Panc1 (cell line): ENCODE measurements around the gene DOCK4. TPM values are rescaled to one million over a fixed set of nuclear protein-coding genes. Genes with fewer than 3 reads are reported as not detected.

ENCODE experiments used
- ATAC-seq: fragments of 200-7000 bp; cut with Tn5 transposase; 2 replicates; pipeline ENCODE4 v1.9.1; 2020; ENCODE audit warnings: mild to moderate bottlenecking, moderate library complexity
- BruUV-seq: library from RNA; stranded (reverse); fragments of 400-500 nt; replicated peaks from 2 replicates; lab custom pipeline; 2021; lab: Mats Ljungman, UMichigan
- CTCF ChIA-PET: fragments of 300-600 bp; sonication (Branson Sonifier 250); formaldehyde crosslinking; loops from one replicate; lab custom pipeline; 2022; ENCODE audit warnings: antibody characterized with exemption; lab: Charles Lee
- POLR2A ChIA-PET: fragments of 300-600 bp; sonication (Branson Sonifier 250); formaldehyde crosslinking; loops from one replicate; lab custom pipeline; 2022; ENCODE audit warnings: antibody characterized with exemption; lab: Charles Lee
- DNase-seq: peaks from one replicate; pipeline ENCODE4 v3.0.0-alpha.2; 2010; ENCODE audit warnings: low read depth, low spot score
- H3K27ac ChIP-seq: 2 replicates; pipeline ENCODE4 v1.5.1; 2011; ENCODE audit warnings: mild to moderate bottlenecking, low read length, inconsistent platforms
- H3K27me3 ChIP-seq: fragments of 200-500 bp; sonication (Bioruptor generic); 2 replicates; pipeline ENCODE4 v1.6.0; 2014; ENCODE audit warnings: low read length, inconsistent platforms; ENCODE audit not compliant: control insufficient read depth, insufficient read depth
- H3K36me3 ChIP-seq: fragments of 200-500 bp; sonication (Bioruptor generic); 2 replicates; pipeline ENCODE4 v1.5.1; 2014; ENCODE audit warnings: inconsistent platforms, mild to moderate bottlenecking, low read length, moderate library complexity; ENCODE audit not compliant: control insufficient read depth, insufficient read depth
- H3K4me1 ChIP-seq: 2 replicates; pipeline ENCODE4 v1.5.1; 2011; ENCODE audit warnings: inconsistent platforms, mild to moderate bottlenecking, low read length, moderate library complexity; ENCODE audit not compliant: control insufficient read depth, insufficient read depth
- H3K4me3 ChIP-seq, 2 experiments: 2 replicates each; pipeline ENCODE4 v1.5.1; 2011 to 2012; ENCODE audit warnings: low read depth in 2 of 2, low read length in 2 of 2, mild to moderate bottlenecking in 2 of 2, inconsistent platforms in 1 of 2, moderate library complexity in 1 of 2
- H3K9me3 ChIP-seq: fragments of 200-500 bp; sonication (Bioruptor generic); 2 replicates; pipeline ENCODE4 v1.5.1; 2014; ENCODE audit warnings: low read depth, mild to moderate bottlenecking, inconsistent platforms, low read length, moderate library complexity; ENCODE audit not compliant: control insufficient read depth, insufficient read depth
- CTCF ChIP-seq: fragments of 450-650 bp; IDR thresholded peaks from 2 replicates; pipeline ENCODE4 v1.5.1; 2017; ENCODE audit warnings: mild to moderate bottlenecking
- POLR2AphosphoS5 ChIP-seq: IDR thresholded peaks from 2 replicates; pipeline ENCODE4 v1.6.1; 2012; ENCODE audit warnings: mild to moderate bottlenecking, low read depth, low read length, moderate library complexity
- REST ChIP-seq, 2 experiments: IDR thresholded peaks; 2 replicates each; pipeline ENCODE4 v1.6.1; 2011 to 2012; ENCODE audit warnings: low read depth in 2 of 2, control low read depth in 1 of 2, low read length in 1 of 2, mild to moderate bottlenecking in 1 of 2, moderate library complexity in 1 of 2; ENCODE audit not compliant: insufficient read depth in 1 of 2
- SIN3A ChIP-seq: IDR thresholded peaks from 2 replicates; pipeline ENCODE4 v1.6.1; 2012; ENCODE audit warnings: low read depth, mild to moderate bottlenecking, low read length, moderate library complexity, borderline replicate concordance; ENCODE audit not compliant: insufficient read depth
- TCF7L2 ChIP-seq: IDR thresholded peaks from 2 replicates; pipeline ENCODE4 v1.6.1; 2011; ENCODE audit warnings: mild to moderate bottlenecking, low read depth, low read length, inconsistent platforms
- in situ Hi-C: cut with HindIII; loops from 2 replicates; pipeline ENCODE4 v1.10.0; 2016; ENCODE audit warnings: low sequenced_read_pairs, low pct_unique_long_range_greater_than_20kb
- intact Hi-C: fragments of 100-400 bp; cut with micrococcal nuclease; formaldehyde crosslinking; loops from one replicate; pipeline ENCODE4 v1.10.0; 2022; ENCODE audit not compliant: unreplicated experiment
- total RNA-seq: library from RNA; stranded (reverse); gene quantifications from one replicate; pipeline ENCODE4 v1.2.1, GENCODE V29; 2021; ENCODE audit not compliant: unreplicated experiment

DOCK4 gene
- total RNA-seq, 1 experiment from 2014 or later: 10.8 TPM

DNA sequence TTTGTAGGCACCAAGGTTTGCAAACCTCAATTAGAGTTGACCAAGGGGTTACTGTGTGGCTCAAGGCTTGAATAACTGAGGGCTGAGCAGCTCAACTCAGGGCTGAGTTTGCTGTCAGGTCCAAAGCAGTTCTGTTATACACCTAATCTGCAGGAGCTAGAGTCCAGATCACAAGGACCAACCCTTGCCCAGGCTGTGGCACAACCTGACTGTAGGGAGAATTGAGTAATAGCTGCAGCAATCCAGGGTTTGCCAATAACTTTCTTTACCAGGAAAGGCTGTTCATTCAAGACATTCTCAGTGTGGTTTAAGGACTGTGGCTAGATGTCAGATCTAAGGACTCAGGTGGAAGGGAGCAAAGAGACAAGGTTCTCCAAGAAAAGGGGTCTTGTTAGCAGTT lies 528.4 kb downstream of the DOCK4 start:
- POLR2A ChIA-PET: no interaction called here
- CTCF ChIA-PET: no interaction called here
- BruUV-seq: no TSS peak
- H3K4me1 ChIP-seq: no peaks in the 10 kb centered on the region
- H3K4me3 ChIP-seq: no peak overlapping the region
- in situ Hi-C loops (no loop called here), intact Hi-C loops (no loop called here)
- DNase-seq (no peak), ATAC-seq (no peak)
- TF ChIP-seq TCF7L2: no peak
- TF ChIP-seq REST (IDR thresholded peaks at IDR 0.05; ENCODE audit: insufficient read depth in 1 of 2, low read depth in 2 of 2, low read length in 1 of 2): no peak
- no peak for TF ChIP-seq SIN3A
- TF ChIP-seq POLR2AphosphoS5: no peak
- no peak for TF ChIP-seq CTCF
- no peaks in the 10 kb centered on the region for H3K36me3 ChIP-seq
- no peaks in the 10 kb centered on the region for H3K9me3 ChIP-seq
- no peaks in the 10 kb centered on the region for H3K27me3 ChIP-seq
- no peak overlapping the region for H3K27ac ChIP-seq

- no peaks in the 10 kb centered on the region for H3K27me3 ChIP-seq
- in situ Hi-C loops (no loop called here), intact Hi-C loops (no loop called here)
- no TSS peak for BruUV-seq
- ChIA-PET POLR2A (no interaction called here), CTCF (no interaction called here)
- H3K27ac ChIP-seq: no peak overlapping the region
- H3K4me1 ChIP-seq: no peaks in the 10 kb centered on the region
- no peak for DNase-seq
- no peak for ATAC-seq
- no peak overlapping the region for H3K4me3 ChIP-seq
- no peak for TF ChIP-seq TCF7L2
- no peak for TF ChIP-seq SIN3A
- TF ChIP-seq REST (IDR thresholded peaks at IDR 0.05; ENCODE audit: insufficient read depth in 1 of 2, low read depth in 2 of 2, low read length in 1 of 2): no peak
- TF ChIP-seq POLR2AphosphoS5: no peak
- H3K36me3 ChIP-seq: no peaks in the 10 kb centered on the region
- H3K9me3 ChIP-seq: no peaks in the 10 kb centered on the region
Observed at GRCh38 chr7:111676811-111677210, 529.4 kb downstream of the DOCK4 start.

Other genes starting within 250 kb of the DOCK4 start
- gene ZNF277, start 296 bp upstream of the DOCK4 start, total RNA-seq: 12.8 TPM
- 54.3 TPM for gene IFRD1, start 244.1 kb upstream of the DOCK4 start, total RNA-seq